C4-2B (cell line): ENCODE data around the gene RPRD1A.
"Not testable (repeated sequence)": the region's sequence is repeated elsewhere in the genome, so short reads cannot be mapped to it uniquely, and the experiment has no call there.

Experiments used
- CTCF ChIP-seq: fragments of 450-650 bp; conservative IDR thresholded peaks from 2 replicates; pipeline ENCODE4 v1.5.1; 2017; ENCODE audit warnings: mild to moderate bottlenecking
- ZFX ChIP-seq: fragments of 450-650 bp; IDR thresholded peaks from 2 replicates; pipeline ENCODE4 v1.6.1; 2017

GRCh38 chr18:36081118-36081517 lies 13.8 kb upstream of the RPRD1A start:
- TF ChIP-seq CTCF, ZFX: not testable (repeated sequence)
